Peyer's patch (tissue), 4 donors: ENCODE results near the gene KLHL3. TPM values are rescaled to one million over a fixed set of nuclear protein-coding genes. Genes with fewer than 3 reads are reported as not detected.

Source experiments
- DNase-seq, 3 donors: peaks; one replicate each; pipeline ENCODE4 v3.0.0-alpha.2; 2017 to 2019
- H3K27ac ChIP-seq, 4 donors: fragments of 200-600 bp; sonication (generic); one replicate each; pipeline ENCODE4 v1.5.1; 2016 to 2019
- H3K27me3 ChIP-seq, 2 donors: fragments of 200-600 bp; sonication (generic); one replicate each; pipeline ENCODE4 v1.5.1; 2019
- H3K36me3 ChIP-seq, 3 donors: fragments of 200-600 bp; sonication (generic); one replicate each; pipeline ENCODE4 v1.5.1; 2016 to 2019
- H3K4me1 ChIP-seq, 4 donors: fragments of 200-600 bp; sonication (generic); one replicate each; pipeline ENCODE4 v1.5.1; 2016 to 2019
- H3K4me3 ChIP-seq, 4 donors: fragments of 200-600 bp; sonication (generic); 1 replicate in 3 of 4; 2 replicates in 1 of 4; pipeline ENCODE4 v1.5.1; 2016 to 2019; ENCODE audit warnings: mild to moderate bottlenecking in 1 of 4
- H3K9me3 ChIP-seq, 4 donors: fragments of 200-600 bp; sonication (generic); one replicate each; pipeline ENCODE4 v1.5.1; 2016 to 2019; ENCODE audit warnings: mild to moderate bottlenecking in 1 of 4
- POLR2A ChIP-seq, 2 donors: fragments of 450-650 bp; IDR thresholded peaks; one replicate each; pipeline ENCODE4 v1.5.1; 2017; ENCODE audit warnings: antibody characterized with exemption in 2 of 2, mild to moderate bottlenecking in 2 of 2, moderate library complexity in 2 of 2
- total RNA-seq, 4 donors: library from RNA; depleted of rRNA; stranded (reverse); fragments of >200 nt; gene quantifications; one replicate each; pipeline ENCODE4 v1.1.0, GENCODE V29; 2016
- TF ChIP-seq, protein P1 (sequence below), 6 experiments: fragments of 450-650 bp in 4 of 6; fragments of 200-600 bp in 2 of 6; sonication (generic) in 1 of 6; IDR thresholded peaks; one replicate each; pipeline ENCODE4 v1.5.1; 2017 to 2019; ENCODE audit warnings: antibody characterized with exemption in 6 of 6, mild to moderate bottlenecking in 3 of 6, moderate library complexity in 1 of 6

The KLHL3 gene
- total RNA-seq, 4 donors from 2014 or later: 5.0 to 9.5 (median 6.3) TPM

- no peak for DNase-seq
- H3K4me1 ChIP-seq: no peaks in the 10 kb centered on the region
- no peaks in the 10 kb centered on the region for H3K36me3 ChIP-seq
- TF ChIP-seq, protein P1, sequence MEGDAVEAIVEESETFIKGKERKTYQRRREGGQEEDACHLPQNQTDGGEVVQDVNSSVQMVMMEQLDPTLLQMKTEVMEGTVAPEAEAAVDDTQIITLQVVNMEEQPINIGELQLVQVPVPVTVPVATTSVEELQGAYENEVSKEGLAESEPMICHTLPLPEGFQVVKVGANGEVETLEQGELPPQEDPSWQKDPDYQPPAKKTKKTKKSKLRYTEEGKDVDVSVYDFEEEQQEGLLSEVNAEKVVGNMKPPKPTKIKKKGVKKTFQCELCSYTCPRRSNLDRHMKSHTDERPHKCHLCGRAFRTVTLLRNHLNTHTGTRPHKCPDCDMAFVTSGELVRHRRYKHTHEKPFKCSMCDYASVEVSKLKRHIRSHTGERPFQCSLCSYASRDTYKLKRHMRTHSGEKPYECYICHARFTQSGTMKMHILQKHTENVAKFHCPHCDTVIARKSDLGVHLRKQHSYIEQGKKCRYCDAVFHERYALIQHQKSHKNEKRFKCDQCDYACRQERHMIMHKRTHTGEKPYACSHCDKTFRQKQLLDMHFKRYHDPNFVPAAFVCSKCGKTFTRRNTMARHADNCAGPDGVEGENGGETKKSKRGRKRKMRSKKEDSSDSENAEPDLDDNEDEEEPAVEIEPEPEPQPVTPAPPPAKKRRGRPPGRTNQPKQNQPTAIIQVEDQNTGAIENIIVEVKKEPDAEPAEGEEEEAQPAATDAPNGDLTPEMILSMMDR (IDR thresholded peaks at IDR 0.05): no peak
- no peak for TF ChIP-seq POLR2A (IDR thresholded peaks at IDR 0.05)
- no peaks in the 10 kb centered on the region for H3K9me3 ChIP-seq
- H3K27ac ChIP-seq: no peak overlapping the region
- H3K27me3 ChIP-seq: no peaks in the 10 kb centered on the region
- H3K4me3 ChIP-seq: no peak overlapping the region
Observed at GRCh38 chr5:137688210-137688840, 47.6 kb downstream of the KLHL3 start.

DNA sequence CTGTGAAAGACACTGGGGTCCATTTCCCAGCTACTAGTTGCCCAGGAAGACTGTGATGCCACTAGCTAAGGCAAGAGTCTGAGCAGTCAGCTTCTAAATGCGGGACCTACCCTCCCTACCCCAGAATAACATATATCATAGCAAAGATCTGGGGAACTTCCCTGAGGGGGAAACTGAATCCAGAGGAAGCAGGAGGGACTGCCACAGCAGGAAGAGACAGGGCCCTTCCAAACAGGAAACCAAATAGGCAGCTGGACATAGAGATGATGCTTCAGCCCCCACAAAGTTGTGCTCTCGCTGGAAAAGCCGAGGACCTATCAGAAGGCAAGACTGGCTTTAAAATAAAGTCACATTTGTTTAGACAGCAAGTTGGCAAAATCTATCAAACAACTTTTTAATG lies 51.1 kb downstream of the KLHL3 start:
- H3K36me3 ChIP-seq: no peaks in the 10 kb centered on the region
- H3K4me3 ChIP-seq: no peak overlapping the region
- H3K4me1 ChIP-seq: no peaks in the 10 kb centered on the region
- no peaks in the 10 kb centered on the region for H3K27me3 ChIP-seq
- DNase-seq: no peak
- no peak overlapping the region for H3K27ac ChIP-seq
- H3K9me3 ChIP-seq: no peaks in the 10 kb centered on the region
- TF ChIP-seq POLR2A (IDR thresholded peaks at IDR 0.05): no peak
- TF ChIP-seq, protein P1 (IDR thresholded peaks at IDR 0.05): no peak

- no peak for DNase-seq
- Histone ChIP-seq H3K27me3 (no peaks in the 10 kb centered on the region), H3K9me3 (no peaks in the 10 kb centered on the region), H3K4me3 (no peak overlapping the region), H3K36me3 (no peaks in the 10 kb centered on the region), H3K4me1 (no peaks in the 10 kb centered on the region), H3K27ac (no peak overlapping the region)
- TF ChIP-seq, protein P1 (IDR thresholded peaks at IDR 0.05): no peak
- no peak for TF ChIP-seq POLR2A (IDR thresholded peaks at IDR 0.05)
Observed at GRCh38 chr5:137681191-137681590, 54.7 kb downstream of the KLHL3 start.

DNA sequence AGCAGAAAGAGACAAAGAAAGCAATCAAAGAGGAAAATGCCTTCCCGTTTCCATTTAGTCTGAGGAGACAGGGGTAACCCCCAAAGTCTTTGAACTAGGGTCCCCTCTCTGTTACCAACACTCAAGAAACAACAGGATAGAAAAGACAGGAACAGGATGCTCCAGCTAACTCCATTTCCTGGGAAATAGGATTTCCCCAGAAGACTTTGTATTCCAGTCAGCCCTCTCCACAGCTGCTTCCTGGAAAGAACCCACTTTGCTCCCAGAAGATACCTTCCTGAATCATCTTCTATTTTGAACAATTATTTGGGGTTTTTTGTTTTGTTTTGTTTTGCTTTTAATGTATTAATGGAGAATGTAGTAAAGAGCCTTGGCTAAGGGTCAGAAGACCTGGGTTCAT lies 56.0 kb downstream of the KLHL3 start:
- Histone ChIP-seq H3K27me3 (no peaks in the 10 kb centered on the region), H3K27ac (no peak overlapping the region), H3K9me3 (no peaks in the 10 kb centered on the region), H3K4me1 (no peaks in the 10 kb centered on the region), H3K4me3 (no peak overlapping the region), H3K36me3 (no peaks in the 10 kb centered on the region)
- TF ChIP-seq, protein P1 (IDR thresholded peaks at IDR 0.05): no peak
- TF ChIP-seq POLR2A (IDR thresholded peaks at IDR 0.05): no peak
- no peak for DNase-seq

DNA sequence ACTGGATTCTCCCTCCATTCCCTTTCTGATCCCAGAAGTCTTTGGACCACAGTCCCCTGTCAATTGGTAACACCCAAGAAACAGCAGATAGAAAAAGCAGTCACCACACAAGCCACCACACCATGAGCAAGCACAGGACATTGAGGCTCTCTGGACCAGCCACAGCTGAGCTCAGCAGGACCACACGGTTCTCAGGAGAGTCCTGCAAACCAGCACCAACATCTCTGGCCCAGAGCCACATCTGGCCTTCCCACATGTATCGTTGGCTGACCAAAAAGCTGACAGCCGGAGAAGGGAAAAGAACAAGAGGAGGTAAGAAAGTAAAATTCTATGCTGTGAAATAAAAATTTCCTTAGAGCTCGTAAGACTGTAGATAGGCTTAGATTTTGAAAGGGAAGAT lies 56.7 kb downstream of the KLHL3 start:
- Histone ChIP-seq H3K4me1 (no peaks in the 10 kb centered on the region), H3K27ac (no peak overlapping the region), H3K9me3 (no peaks in the 10 kb centered on the region), H3K4me3 (no peak overlapping the region), H3K36me3 (no peaks in the 10 kb centered on the region), H3K27me3 (no peaks in the 10 kb centered on the region)
- TF ChIP-seq, protein P1 (IDR thresholded peaks at IDR 0.05): no peak
- no peak for TF ChIP-seq POLR2A (IDR thresholded peaks at IDR 0.05)
- no peak for DNase-seq

- DNase-seq: no peak
- Histone ChIP-seq H3K4me1 (no peaks in the 10 kb centered on the region), H3K9me3 (no peaks in the 10 kb centered on the region), H3K4me3 (no peak overlapping the region), H3K36me3 (no peaks in the 10 kb centered on the region), H3K27ac (no peak overlapping the region), H3K27me3 (no peaks in the 10 kb centered on the region)
- TF ChIP-seq POLR2A (IDR thresholded peaks at IDR 0.05): no peak
- TF ChIP-seq, protein P1 (IDR thresholded peaks at IDR 0.05): no peak
Observed at GRCh38 chr5:137672881-137673280, 63.0 kb downstream of the KLHL3 start.
